ENCODE measurements around the gene EP400.

DNA sequence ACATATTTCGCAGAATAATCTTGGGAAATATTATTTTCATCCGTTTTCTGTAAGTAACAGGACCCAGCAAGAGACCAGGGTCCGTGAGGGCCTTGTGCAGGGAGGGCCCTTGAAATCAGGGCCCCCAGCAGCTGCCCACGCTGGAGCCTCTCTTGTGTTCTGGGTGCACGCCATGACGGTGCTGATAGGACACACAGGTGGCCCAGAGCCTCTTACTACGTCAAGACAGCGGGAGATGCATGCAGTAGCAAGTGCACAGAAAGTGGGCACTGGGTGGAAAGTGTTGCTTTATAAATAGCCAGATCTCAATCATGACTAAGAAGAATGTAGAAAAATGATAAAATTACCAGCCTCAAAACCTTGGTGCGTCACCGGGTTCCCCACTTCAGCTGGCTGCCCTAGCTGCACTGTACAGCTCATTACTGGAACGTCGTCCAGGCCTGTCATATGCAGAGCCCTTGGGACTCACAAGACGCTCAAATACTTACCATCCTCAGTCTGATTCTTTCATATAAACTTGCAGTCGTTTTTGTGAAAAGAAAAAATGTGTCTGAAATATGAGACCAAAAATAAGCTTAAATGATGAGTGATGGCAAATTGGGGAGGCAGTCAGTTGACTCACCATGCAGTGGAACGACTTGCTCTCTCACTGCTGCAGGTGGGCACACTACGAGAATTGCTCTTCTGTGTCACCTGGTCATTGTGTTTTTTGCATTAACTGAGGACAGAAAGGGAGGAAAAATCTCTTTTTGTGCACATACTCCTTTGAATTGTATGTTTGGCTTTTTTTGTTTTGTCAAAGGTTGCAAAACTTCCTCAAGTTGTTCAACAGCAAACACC, 126.2 kb downstream of the EP400 start:
- TF ChIP-seq POLR2A (IDR thresholded peaks at IDR 0.05; ENCODE audit: low read depth, low read length) (no peak), POLR2AphosphoS5 (IDR thresholded peaks at IDR 0.05; ENCODE audit: low read depth, low read length) (no peak)
